Lung (tissue), 12 donors: ENCODE data around the gene SYNDIG1L. TPM values are rescaled to one million over a fixed set of nuclear protein-coding genes. Genes with fewer than 3 reads are reported as not detected.

ENCODE experiments used
- ATAC-seq: fragments of 200-7000 bp; cut with Tn5 transposase; one replicate; pipeline ENCODE4 v1.9.1; 2020; ENCODE audit warnings: moderate number of reproducible peaks; ENCODE audit not compliant: insufficient read depth, low FRiP score
- DNase-seq, 3 donors: peaks; one replicate each; pipeline ENCODE4 v3.0.0-alpha.2; 2013 to 2017
- H3K27ac ChIP-seq, 2 donors: one replicate each; pipeline ENCODE4 v1.5.1; 2013; ENCODE audit warnings: mild to moderate bottlenecking in 2 of 2, moderate library complexity in 2 of 2, control low read depth in 1 of 2, inconsistent platforms in 1 of 2, low read depth in 1 of 2, low read length in 1 of 2
- H3K27me3 ChIP-seq, 3 donors: one replicate each; pipeline ENCODE4 v1.5.1; 2013; ENCODE audit warnings: low read length in 2 of 3; ENCODE audit not compliant: control insufficient read depth in 3 of 3, insufficient read depth in 3 of 3
- H3K36me3 ChIP-seq, 4 donors: one replicate each; pipeline ENCODE4 v1.5.1; 2013; ENCODE audit warnings: low read length in 4 of 4, mild to moderate bottlenecking in 1 of 4, moderate library complexity in 1 of 4; ENCODE audit not compliant: control insufficient read depth in 4 of 4, insufficient read depth in 4 of 4
- H3K4me1 ChIP-seq, 5 donors: one replicate each; pipeline ENCODE4 v1.5.1; 2013; ENCODE audit warnings: low read length in 5 of 5, mild to moderate bottlenecking in 2 of 5, moderate library complexity in 1 of 5; ENCODE audit not compliant: control insufficient read depth in 5 of 5, insufficient read depth in 5 of 5
- H3K4me3 ChIP-seq: one replicate; pipeline ENCODE4 v1.5.1; 2013; ENCODE audit warnings: mild to moderate bottlenecking, control low read depth, moderate library complexity
- H3K9ac ChIP-seq, 2 donors: one replicate each; pipeline ENCODE4 v1.5.1; 2013; ENCODE audit warnings: low read length in 2 of 2, control low read depth in 1 of 2; ENCODE audit not compliant: insufficient read depth in 1 of 2
- H3K9me3 ChIP-seq, 4 donors: one replicate each; pipeline ENCODE4 v1.5.1; 2013; ENCODE audit warnings: low read length in 3 of 4, mild to moderate bottlenecking in 1 of 4, moderate library complexity in 1 of 4; ENCODE audit not compliant: control insufficient read depth in 4 of 4, insufficient read depth in 3 of 4
- WGBS, 2 donors: extraction: QIAGEN DNeasy Blood & Tissue Kit; methylation state at CpG; one replicate each; pipeline ENCODE4 v1.1.7; 2013; 5-methylcytosine and 5-hydroxymethylcytosine counted together
- polyA plus RNA-seq, 2 donors: library from polyadenylated mRNA; stranded (reverse); fragments of 200-250 nt; gene quantifications; one replicate each; pipeline ENCODE4 v1.2.1, GENCODE V29; 2013
- total RNA-seq, 2 donors: library from RNA; depleted of rRNA in 1 of 2; stranded (reverse); fragments of >200 nt in 1 of 2; gene quantifications; one replicate each; pipeline ENCODE4 v1.2.1, GENCODE V29; 2014 to 2021
- TF ChIP-seq, protein P1 (sequence below): IDR thresholded peaks from 2 replicates; pipeline ENCODE4 v1.5.1; 2012; ENCODE audit warnings: mild to moderate bottlenecking; ENCODE audit errors: control extremely low read depth, extremely low read depth
- donor health status: control.
- donor health status: control.
- donor health status: Bipolar disorder and iron deficiency.
- donor health status: healthy.
- donor health status: DM: yes; HTN: yes; CAD: no.

Gene SYNDIG1L
- total and polyA plus RNA-seq, 4 donors, result 0.39 to 1.2 (median 0.94) TPM

- Histone ChIP-seq H3K4me1 (no peaks in the 10 kb centered on the region), H3K36me3 (no peaks in the 10 kb centered on the region), H3K9me3 (no peaks in the 10 kb centered on the region), H3K27ac (no peak overlapping the region), H3K27me3 (no peaks in the 10 kb centered on the region), H3K9ac (no peak overlapping the region), H3K4me3 (no peak overlapping the region)
- 76 to 83% methylated on average over 9 of the region's 9 CpGs for WGBS, 2 donors
- ATAC-seq (no peak), DNase-seq (no peak)
- TF ChIP-seq, protein P1, sequence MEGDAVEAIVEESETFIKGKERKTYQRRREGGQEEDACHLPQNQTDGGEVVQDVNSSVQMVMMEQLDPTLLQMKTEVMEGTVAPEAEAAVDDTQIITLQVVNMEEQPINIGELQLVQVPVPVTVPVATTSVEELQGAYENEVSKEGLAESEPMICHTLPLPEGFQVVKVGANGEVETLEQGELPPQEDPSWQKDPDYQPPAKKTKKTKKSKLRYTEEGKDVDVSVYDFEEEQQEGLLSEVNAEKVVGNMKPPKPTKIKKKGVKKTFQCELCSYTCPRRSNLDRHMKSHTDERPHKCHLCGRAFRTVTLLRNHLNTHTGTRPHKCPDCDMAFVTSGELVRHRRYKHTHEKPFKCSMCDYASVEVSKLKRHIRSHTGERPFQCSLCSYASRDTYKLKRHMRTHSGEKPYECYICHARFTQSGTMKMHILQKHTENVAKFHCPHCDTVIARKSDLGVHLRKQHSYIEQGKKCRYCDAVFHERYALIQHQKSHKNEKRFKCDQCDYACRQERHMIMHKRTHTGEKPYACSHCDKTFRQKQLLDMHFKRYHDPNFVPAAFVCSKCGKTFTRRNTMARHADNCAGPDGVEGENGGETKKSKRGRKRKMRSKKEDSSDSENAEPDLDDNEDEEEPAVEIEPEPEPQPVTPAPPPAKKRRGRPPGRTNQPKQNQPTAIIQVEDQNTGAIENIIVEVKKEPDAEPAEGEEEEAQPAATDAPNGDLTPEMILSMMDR, result no peak
Observed at GRCh38 chr14:74380172-74380571, 45.8 kb downstream of the SYNDIG1L start.

GRCh38 chr14:74377976-74378690 is 47.9 kb downstream of the SYNDIG1L start:
- Histone ChIP-seq H3K27ac (no peak overlapping the region), H3K4me1 (no peaks in the 10 kb centered on the region), H3K9me3 (no peaks in the 10 kb centered on the region), H3K27me3 (no peaks in the 10 kb centered on the region), H3K9ac (no peak overlapping the region), H3K4me3 (no peak overlapping the region), H3K36me3 (no peaks in the 10 kb centered on the region)
- TF ChIP-seq, protein P1, result no peak
- 96% methylated on average over 38 of the region's 38 CpGs for WGBS, 2 donors
- DNase-seq (no peak), ATAC-seq (no peak)

GRCh38 chr14:74368441-74368840 is 57.6 kb downstream of the SYNDIG1L start:
- no peak overlapping the region for H3K9ac ChIP-seq
- no peak for ATAC-seq
- H3K4me1 ChIP-seq, result no peaks in the 10 kb centered on the region
- TF ChIP-seq, protein P1, result no peak
- H3K27me3 ChIP-seq, result no peaks in the 10 kb centered on the region
- DNase-seq, result no peak
- no peak overlapping the region for H3K4me3 ChIP-seq
- H3K36me3 ChIP-seq, result no peaks in the 10 kb centered on the region
- H3K27ac ChIP-seq, result no peak overlapping the region
- H3K9me3 ChIP-seq, result no peaks in the 10 kb centered on the region
- 84 to 87% methylated on average over 8 of the region's 8 CpGs for WGBS, 2 donors

DNA sequence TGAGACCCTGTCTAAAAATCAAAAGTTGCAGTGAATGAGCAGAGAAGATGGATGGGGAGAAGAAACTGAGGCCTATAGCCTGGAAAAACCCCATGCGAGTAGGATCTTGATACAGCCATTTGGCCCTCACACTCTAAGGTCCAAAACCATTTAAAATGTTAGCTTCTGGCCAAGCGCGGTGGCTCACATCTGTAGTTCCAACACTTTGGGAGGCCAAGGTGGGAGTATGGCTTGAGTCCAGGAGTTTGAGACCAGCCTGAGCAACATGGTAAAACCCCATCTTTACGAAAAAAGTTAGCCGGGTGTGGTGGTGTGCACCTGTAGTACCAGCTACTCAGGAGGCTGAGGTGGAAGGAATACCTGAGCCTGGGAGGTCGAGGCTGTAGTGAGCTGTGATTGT is 58.0 kb downstream of the SYNDIG1L start:
- DNase-seq (no peak), ATAC-seq (no peak)
- H3K4me1 ChIP-seq, result no peaks in the 10 kb centered on the region
- peaks cover 0 to 1% (median 0%) of the 10 kb centered on the region in 3 donors for H3K27me3 ChIP-seq
- no peak overlapping the region for H3K27ac ChIP-seq
- H3K9me3 ChIP-seq, result no peaks in the 10 kb centered on the region
- H3K9ac ChIP-seq, result no peak overlapping the region
- WGBS, 2 donors, result 91 to 92% methylated on average over 6 of the region's 6 CpGs
- H3K36me3 ChIP-seq, result no peaks in the 10 kb centered on the region
- TF ChIP-seq, protein P1, result no peak
- H3K4me3 ChIP-seq, result no peak overlapping the region
